ENCODE data around the gene DACT1. TPM values are rescaled to one million over a fixed set of nuclear protein-coding genes. Genes with fewer than 3 reads are reported as not detected.
A peak's percentile ranks its signal among the peaks of the same experiment; 100 is the strongest.

DACT1 gene
- polyA plus RNA-seq, 1 of the 3 experiments (the other 2 are of a cell fraction) = 3.3 TPM

GRCh38 chr14:58625438-58625837, 12.3 kb upstream of the DACT1 start (continued):
- no peak for TF ChIP-seq ZBTB33 (IDR thresholded peaks at IDR 0.05; ENCODE audit: borderline replicate concordance, low read depth)

GRCh38 chr14:58626431-58626831, 11.3 kb upstream of the DACT1 start:
- no peak for DNase-seq
- no peaks in the 10 kb centered on the region for H3K79me2 ChIP-seq (ENCODE audit: insufficient read depth)
- H3K4me1 ChIP-seq (ENCODE audit: control insufficient read depth in 1 of 2, insufficient read depth in 2 of 2, low read depth in 1 of 2, low read length in 1 of 2) = peaks cover 0 to 10% of the 10 kb centered on the region in 2 experiments; a peak in 1 of 4 replicates
- no peak overlapping the region for H3K4me3 ChIP-seq (ENCODE audit: low read depth in 2 of 2, low read length in 1 of 2)
- H3K9me3 ChIP-seq = no peaks in the 10 kb centered on the region
- H2AFZ ChIP-seq (ENCODE audit: low read depth) = no peak overlapping the region
- 17% methylated on average over 3 of the region's 3 CpGs for WGBS (ENCODE audit: low lambda C conversion rate)
- H3K36me3 ChIP-seq (replicated peaks in 1 of 2; ENCODE audit: control insufficient read depth in 1 of 2, insufficient read depth in 2 of 2, low read length in 1 of 2) = no peaks in the 10 kb centered on the region
- ChIA-PET POLR2A (no interaction called here), CTCF (interaction anchor here (1.0 to 2.6 kb wide), 2 partner anchors 10 to 125 kb away, joined by 3 to 12 read pairs; partner anchors contain the start of gene DACT1)
- no peak overlapping the region for H3K4me2 ChIP-seq
- H3K9me2 ChIP-seq = no peaks in the 10 kb centered on the region
- no peak overlapping the region for H3K9ac ChIP-seq
- no peak overlapping the region for H3K27ac ChIP-seq (ENCODE audit: low read depth in 2 of 2, low read length in 1 of 2)
- no peaks in the 10 kb centered on the region for H3K27me3 ChIP-seq (ENCODE audit: insufficient read depth)
- no peaks in the 10 kb centered on the region for H4K20me1 ChIP-seq (ENCODE audit: insufficient read depth)
- peaks cover 12% of the 10 kb centered on the region for H3F3A ChIP-seq (replicated peaks; ENCODE audit: insufficient read depth)
- no peak for TF ChIP-seq RCOR1 (IDR thresholded peaks at IDR 0.05; ENCODE audit: low read length)
- TF ChIP-seq JUND (IDR thresholded peaks at IDR 0.05) = peak; percentile 50; the same call in 1 of the 2 replicates
- TF ChIP-seq ZBTB33 (IDR thresholded peaks at IDR 0.05; ENCODE audit: borderline replicate concordance, low read depth) = no peak
- TF ChIP-seq POLR2AphosphoS5 (IDR thresholded peaks at IDR 0.05; ENCODE audit: low read depth, low read length) = peak; percentile 32; the same call in 1 of the 2 replicates
- TF ChIP-seq FOXJ3 (CRISPR knock-in tag; IDR thresholded peaks at IDR 0.05) = no peak
- peak; percentile 44; the same call in 1 of the 2 replicates for TF ChIP-seq FOSL2 (IDR thresholded peaks at IDR 0.05; ENCODE audit: borderline replicate concordance, low read depth)
- TF ChIP-seq MAX (IDR thresholded peaks at IDR 0.05; ENCODE audit: low read depth) = no peak
- TF ChIP-seq SMC3 (IDR thresholded peaks at IDR 0.05; ENCODE audit: low read depth, low read length) = no peak
- TF ChIP-seq NRF1 (IDR thresholded peaks at IDR 0.05; ENCODE audit: low read depth, low read length) = no peak
- no peak for TF ChIP-seq GABPA (IDR thresholded peaks at IDR 0.05; ENCODE audit: low read depth)
- TF ChIP-seq RXRA (IDR thresholded peaks at IDR 0.05; ENCODE audit: borderline replicate concordance, low read depth) = no peak; the same call in 1 of the 2 replicates
- no peak for TF ChIP-seq GATA2 (CRISPR knock-in tag; IDR thresholded peaks at IDR 0.05)
- no peak for TF ChIP-seq RAD21 (IDR thresholded peaks at IDR 0.05; ENCODE audit: low read length)
- peak in 1 of 2 experiments; percentile 18; a peak in 1 of 4 replicates for TF ChIP-seq EP300 (IDR thresholded peaks at IDR 0.05; ENCODE audit: borderline replicate concordance in 1 of 2, low read depth in 1 of 2, low read length in 1 of 2)
- no peak for TF ChIP-seq RFX5 (IDR thresholded peaks at IDR 0.05; ENCODE audit: low read length)
- TF ChIP-seq REST (IDR thresholded peaks at IDR 0.05; ENCODE audit: low read depth, low read length) = no peak
- TF ChIP-seq ELF1 (IDR thresholded peaks at IDR 0.05) = no peak
- TF ChIP-seq YY1 (IDR thresholded peaks at IDR 0.05; ENCODE audit: low read depth) = no peak
- TF ChIP-seq PBX3 (IDR thresholded peaks at IDR 0.05) = peak; percentile 65
- TF ChIP-seq CTCF (IDR thresholded peaks at IDR 0.05) = no peak

All from SK-N-SH (cell line).